Astrocyte of the cerebellum (primary cell): Measurements from ENCODE around the gene CREB3L4.
"Not testable (repeated sequence)": the region's sequence is repeated elsewhere in the genome, so short reads cannot be mapped to it uniquely, and the experiment has no call there.

Source experiments
- DNase-seq: peaks from one replicate; pipeline ENCODE4 v3.0.0-alpha.2; 2011; ENCODE audit warnings: low read depth
- H3K4me3 ChIP-seq: 2 replicates; pipeline ENCODE4 v1.5.1; 2011; ENCODE audit warnings: mild to moderate bottlenecking, low read depth, low read length, moderate library complexity
- in situ Hi-C: cut with HindIII; loops from 2 replicates; pipeline ENCODE4 v1.10.0; 2017; ENCODE audit warnings: low sequenced_read_pairs
- TF ChIP-seq, protein P1 (sequence below): IDR thresholded peaks from 2 replicates; pipeline ENCODE4 v1.5.1; 2012; ENCODE audit warnings: low read length, low read depth, moderate library complexity, mild to moderate bottlenecking; ENCODE audit errors: missing control alignments

CREB3L4 gene

DNA sequence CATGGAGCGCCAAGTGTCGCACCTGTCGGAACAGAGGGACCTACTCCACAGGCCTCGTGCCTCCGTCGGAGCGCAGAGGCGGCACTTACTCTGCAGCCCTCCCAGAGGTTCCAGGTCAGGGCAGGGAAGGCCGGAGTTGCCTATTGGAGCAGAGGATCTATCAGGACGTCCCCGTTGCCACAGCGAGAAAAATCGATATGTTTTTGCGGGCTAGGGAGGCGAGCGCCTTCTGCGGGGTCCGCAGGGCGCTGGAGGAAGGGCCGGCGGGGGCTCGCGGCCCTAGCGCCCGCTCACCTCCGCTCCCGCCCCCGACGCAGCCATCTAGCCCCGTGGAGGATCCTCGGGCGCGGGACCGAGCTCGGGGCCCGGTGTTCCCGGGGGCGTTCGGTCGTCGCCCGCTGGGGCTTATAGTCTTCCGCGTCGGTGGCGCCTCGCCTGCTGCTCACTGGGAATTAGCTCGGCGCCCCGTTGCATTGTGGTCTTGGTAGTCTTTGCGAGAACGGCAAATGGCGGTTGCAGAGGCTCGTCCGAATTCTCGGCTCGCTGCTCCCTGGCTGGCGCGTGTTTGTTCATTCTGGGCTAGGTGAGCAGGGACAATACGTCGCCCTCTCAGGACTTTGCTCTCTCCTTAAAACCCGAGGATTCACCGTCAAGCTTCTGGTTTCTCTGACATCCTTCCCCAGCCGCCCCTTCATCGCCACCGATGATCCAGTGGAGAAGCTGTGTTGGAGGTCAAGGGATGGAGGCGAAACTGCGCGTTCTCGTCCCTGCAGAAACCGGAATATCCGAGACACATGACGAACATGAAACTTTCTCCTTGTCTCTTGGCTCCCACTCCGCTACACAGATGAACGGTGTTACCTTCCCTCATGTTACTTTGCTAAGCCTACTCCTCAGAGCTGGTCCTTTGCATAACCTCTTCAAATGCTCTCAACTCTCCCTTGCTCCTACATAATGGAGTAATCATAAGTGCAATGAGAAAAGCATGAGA, 9.8 kb downstream of the CREB3L4 start, which contains the start of gene JTB:
Gene JTB (minus strand): TSS at position 425 of the 991 bp plus-strand sequence. CDS start 422 bp downstream, at position 3.
- H3K4me3 ChIP-seq, result peak within 1 kb of the TSS; percentile 97
- DNase-seq, result no peak
- in situ Hi-C loops, result no loop called here
- TF ChIP-seq, protein P1, sequence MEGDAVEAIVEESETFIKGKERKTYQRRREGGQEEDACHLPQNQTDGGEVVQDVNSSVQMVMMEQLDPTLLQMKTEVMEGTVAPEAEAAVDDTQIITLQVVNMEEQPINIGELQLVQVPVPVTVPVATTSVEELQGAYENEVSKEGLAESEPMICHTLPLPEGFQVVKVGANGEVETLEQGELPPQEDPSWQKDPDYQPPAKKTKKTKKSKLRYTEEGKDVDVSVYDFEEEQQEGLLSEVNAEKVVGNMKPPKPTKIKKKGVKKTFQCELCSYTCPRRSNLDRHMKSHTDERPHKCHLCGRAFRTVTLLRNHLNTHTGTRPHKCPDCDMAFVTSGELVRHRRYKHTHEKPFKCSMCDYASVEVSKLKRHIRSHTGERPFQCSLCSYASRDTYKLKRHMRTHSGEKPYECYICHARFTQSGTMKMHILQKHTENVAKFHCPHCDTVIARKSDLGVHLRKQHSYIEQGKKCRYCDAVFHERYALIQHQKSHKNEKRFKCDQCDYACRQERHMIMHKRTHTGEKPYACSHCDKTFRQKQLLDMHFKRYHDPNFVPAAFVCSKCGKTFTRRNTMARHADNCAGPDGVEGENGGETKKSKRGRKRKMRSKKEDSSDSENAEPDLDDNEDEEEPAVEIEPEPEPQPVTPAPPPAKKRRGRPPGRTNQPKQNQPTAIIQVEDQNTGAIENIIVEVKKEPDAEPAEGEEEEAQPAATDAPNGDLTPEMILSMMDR, result no peak

DNA sequence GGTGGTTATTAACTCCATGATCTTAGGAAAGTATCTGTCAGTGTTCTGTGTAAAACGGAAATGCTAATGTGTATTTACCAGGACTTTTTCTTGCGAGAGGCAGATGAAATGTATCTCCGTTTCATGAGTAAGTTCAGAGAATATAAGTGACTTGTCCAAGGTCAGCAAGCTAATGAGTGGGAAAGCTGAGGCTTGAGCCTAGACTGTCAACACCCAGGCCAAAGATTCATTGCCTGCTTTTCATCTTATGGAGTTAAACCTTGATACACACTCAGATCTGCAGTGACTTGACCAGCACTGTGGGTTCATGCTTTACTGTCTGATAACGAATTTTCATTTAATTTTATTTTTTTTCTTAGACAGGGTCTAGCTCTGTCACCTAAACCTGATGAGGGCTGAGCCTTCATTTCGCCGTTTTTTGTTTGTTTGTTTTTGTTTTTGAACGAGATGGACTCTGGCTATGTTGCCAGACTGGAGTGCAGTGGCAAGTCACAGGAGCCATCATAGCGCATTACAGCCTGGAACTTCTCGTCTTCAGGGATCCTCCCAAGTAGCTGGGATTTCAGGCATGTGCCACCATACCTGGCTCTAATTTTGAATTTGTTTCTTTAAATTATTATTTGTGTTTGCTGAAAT, 10.7 kb downstream of the CREB3L4 start:
- no peak for DNase-seq
- peak overlapping the region; percentile 97 for H3K4me3 ChIP-seq

DNA sequence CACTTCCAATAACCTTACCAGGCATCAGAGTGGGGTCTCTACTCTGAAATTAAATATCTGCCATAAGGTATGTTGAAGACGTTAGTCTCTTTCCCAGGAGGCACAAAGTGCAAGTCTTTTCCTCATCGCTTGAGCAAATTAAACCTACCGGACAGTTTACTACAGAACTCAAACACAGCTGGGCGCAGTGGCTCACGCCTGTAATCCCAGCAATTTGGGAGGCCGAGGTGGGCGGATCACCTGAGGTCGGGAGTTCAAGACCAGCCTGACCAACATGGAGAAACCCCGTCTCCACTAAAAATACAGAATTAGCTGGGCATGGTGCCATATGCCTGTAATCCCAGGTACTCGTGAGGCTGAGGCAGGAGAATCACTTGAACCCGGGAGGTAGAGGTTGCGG, 11.4 kb downstream of the CREB3L4 start:
- DNase-seq, in situ Hi-C loops, H3K4me3 ChIP-seq: not testable (repeated sequence)

More for the DNA sequence above, 10.7 kb downstream of the CREB3L4 start:
- in situ Hi-C loops, result no loop called here
- TF ChIP-seq, protein P1, result no peak

DNA sequence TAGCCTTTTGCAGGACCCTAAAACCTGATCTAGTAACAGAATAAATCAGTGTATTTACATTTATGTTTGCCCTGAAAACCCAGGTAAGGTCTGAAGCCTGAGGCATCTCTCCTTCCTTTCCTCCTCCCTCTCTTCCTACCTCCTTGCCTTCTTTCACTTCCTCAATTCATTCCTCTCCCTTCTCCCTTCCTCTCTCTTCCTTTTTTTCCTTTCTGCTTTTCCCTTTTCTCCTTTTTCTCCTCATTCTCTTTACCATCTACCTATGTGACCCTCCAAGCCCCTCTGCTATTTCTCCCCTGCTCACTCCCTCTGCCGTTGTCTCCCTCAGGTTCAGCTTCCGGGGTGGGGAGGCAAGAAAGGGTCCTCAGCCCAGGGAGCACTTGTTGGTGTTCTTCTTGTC, 14.0 kb downstream of the CREB3L4 start:
- in situ Hi-C loops, result loop anchor here (5.0 kb wide), 1 partner anchor 59 kb away; the partner anchor contains the start of gene GATAD2B
- not testable (repeated sequence) for H3K4me3 ChIP-seq, DNase-seq

DNA sequence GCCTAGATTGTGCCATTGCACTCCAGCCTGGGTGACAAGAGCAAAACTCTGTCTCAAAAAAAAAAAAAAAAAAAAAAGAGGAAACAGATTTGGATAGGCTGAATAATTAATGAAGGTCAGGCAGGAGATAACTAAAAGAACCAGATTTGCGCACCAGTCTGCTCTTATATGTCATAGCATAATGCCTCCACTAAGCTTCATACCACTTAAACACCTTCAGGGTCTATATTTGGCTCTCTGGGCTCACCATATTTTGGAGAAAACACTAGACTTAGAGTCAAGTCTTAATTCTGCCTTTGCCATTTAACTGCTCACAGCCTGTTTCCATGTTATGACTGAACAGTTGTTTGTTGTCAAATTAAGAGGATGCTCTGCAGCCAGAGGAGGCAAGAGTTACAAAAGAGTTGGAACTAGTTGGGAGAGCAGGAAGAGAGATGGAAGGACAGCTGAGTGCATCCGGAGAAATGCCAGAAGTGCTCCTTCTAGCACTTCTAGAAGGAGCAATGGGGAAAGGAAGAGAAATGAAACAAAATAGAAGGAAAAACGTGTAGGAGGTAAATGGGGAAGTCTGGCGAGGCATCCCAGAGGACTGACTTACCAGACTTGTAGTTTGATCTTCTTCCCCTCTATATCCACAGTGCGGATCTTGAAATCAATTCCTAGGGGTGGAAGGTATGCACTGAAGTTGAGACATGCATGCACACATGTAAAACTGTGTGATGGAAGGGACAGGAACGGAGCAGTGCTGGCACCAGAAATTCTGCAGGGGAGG, 16.6 kb downstream of the CREB3L4 start:
- H3K4me3 ChIP-seq, result peak overlapping the region; percentile 91
- in situ Hi-C loops, result loop anchor here (5.0 kb wide), 1 partner anchor 62 kb away; the partner anchor contains the start of gene GATAD2B
- DNase-seq, result no peak

DNA sequence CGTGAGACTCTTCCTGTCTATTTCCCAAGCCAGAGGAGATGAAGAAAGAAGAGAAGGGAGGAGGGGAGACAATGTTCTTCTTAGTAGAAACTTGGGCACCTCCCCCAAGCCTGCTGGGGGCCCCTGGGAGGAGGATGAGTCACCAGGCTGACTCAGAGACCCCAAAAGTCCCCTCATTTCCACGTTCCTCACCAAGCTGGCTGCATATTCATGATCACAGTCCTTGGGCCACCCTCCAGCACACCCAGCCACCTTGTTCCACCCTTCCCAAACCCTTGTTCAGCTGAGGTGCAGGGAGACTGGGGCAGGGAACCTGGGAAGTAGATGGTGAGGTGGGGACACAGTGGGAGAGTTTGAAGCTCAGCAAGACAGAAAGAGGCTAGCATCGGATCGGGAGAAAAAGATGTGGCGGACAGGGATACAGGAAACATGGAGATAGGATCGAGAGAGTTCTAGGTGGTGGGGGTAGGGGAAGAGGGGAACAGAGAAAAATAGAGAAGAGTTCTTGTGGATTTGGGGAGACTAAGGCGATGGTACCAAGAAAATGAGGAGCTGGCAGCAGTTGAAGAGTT, 17.7 kb downstream of the CREB3L4 start:
- no peak for DNase-seq
- peak overlapping the region; percentile 91 for H3K4me3 ChIP-seq
- TF ChIP-seq, protein P1, result no peak
- in situ Hi-C loops, result no loop called here

More for the DNA sequence above, 16.6 kb downstream of the CREB3L4 start:
- TF ChIP-seq, protein P1, result no peak
